DOHH2 (cell line): ENCODE data around the gene NEGR1.

ENCODE experiments used
- H3F3A ChIP-seq: fragments of 200-600 bp; sonication (generic), shearing (Covaris generic); 2 replicates; pipeline ENCODE4 v1.6.0; 2016; ENCODE audit warnings: antibody characterized with exemption, mild to moderate bottlenecking; ENCODE audit not compliant: control insufficient read depth, insufficient read depth
- H3K27ac ChIP-seq: fragments of 200-600 bp; sonication (generic); 2 replicates; pipeline ENCODE4 v1.5.1; 2014; ENCODE audit warnings: low read depth, mild to moderate bottlenecking, low read length, moderate library complexity
- H3K27me3 ChIP-seq: fragments of 200-600 bp; sonication (generic); 2 replicates; pipeline ENCODE4 v1.6.1; 2014; ENCODE audit warnings: mild to moderate bottlenecking, low read length, mixed read lengths; ENCODE audit not compliant: control insufficient read depth
- H3K36me3 ChIP-seq: fragments of 200-600 bp; sonication (generic); 2 replicates; pipeline ENCODE4 v1.6.1; 2014; ENCODE audit warnings: mild to moderate bottlenecking, low read length, moderate library complexity, mixed read lengths; ENCODE audit not compliant: control insufficient read depth
- H3K4me1 ChIP-seq: fragments of 200-600 bp; sonication (generic); 2 replicates; pipeline ENCODE4 v1.6.1; 2014; ENCODE audit warnings: mild to moderate bottlenecking, low read length, mixed read lengths; ENCODE audit not compliant: control insufficient read depth
- H3K4me2 ChIP-seq: fragments of 200-600 bp; sonication (generic); 2 replicates; pipeline ENCODE4 v1.6.0; 2014; ENCODE audit warnings: mild to moderate bottlenecking, low read length, moderate library complexity
- H3K4me3 ChIP-seq: fragments of 200-600 bp; sonication (generic); 2 replicates; pipeline ENCODE4 v1.5.1; 2014; ENCODE audit warnings: mild to moderate bottlenecking, low read length, mixed read lengths
- H3K79me2 ChIP-seq: fragments of 200-600 bp; sonication (generic); 2 replicates; pipeline ENCODE4 v1.6.1; 2014; ENCODE audit warnings: mild to moderate bottlenecking, low read length, mixed read lengths; ENCODE audit not compliant: control insufficient read depth
- H3K9me2 ChIP-seq: fragments of 200-600 bp; sonication (generic); replicated peaks from 2 replicates; pipeline ENCODE4 v1.6.1; 2014; ENCODE audit warnings: mild to moderate bottlenecking, low read length, mixed read lengths; ENCODE audit not compliant: control insufficient read depth
- H3K9me3 ChIP-seq: fragments of 200-600 bp; sonication (generic); 2 replicates; pipeline ENCODE4 v1.6.1; 2014; ENCODE audit warnings: antibody characterized with exemption, low read length, mixed read lengths; ENCODE audit not compliant: control insufficient read depth, insufficient read depth
- H4K20me1 ChIP-seq: fragments of 200-600 bp; sonication (generic); 2 replicates; pipeline ENCODE4 v1.6.0; 2014; ENCODE audit warnings: low read depth, mild to moderate bottlenecking, antibody characterized with exemption, low read length, moderate library complexity; ENCODE audit not compliant: control insufficient read depth, insufficient read depth
- EZH2phosphoT487 ChIP-seq: fragments of 200-600 bp; sonication (generic); IDR thresholded peaks from 2 replicates; pipeline ENCODE4 v1.6.1; 2017; ENCODE audit warnings: borderline replicate concordance, mild to moderate bottlenecking, antibody characterized with exemption, low read length, moderate library complexity, mixed read lengths
- TF ChIP-seq, protein P1 (sequence below): fragments of 200-600 bp; sonication (generic); IDR thresholded peaks from one replicate; pipeline ENCODE4 v1.5.1; 2014; ENCODE audit warnings: antibody characterized with exemption, mild to moderate bottlenecking, low read depth, low read length; ENCODE audit not compliant: poor library complexity, severe bottlenecking

Gene NEGR1

DNA sequence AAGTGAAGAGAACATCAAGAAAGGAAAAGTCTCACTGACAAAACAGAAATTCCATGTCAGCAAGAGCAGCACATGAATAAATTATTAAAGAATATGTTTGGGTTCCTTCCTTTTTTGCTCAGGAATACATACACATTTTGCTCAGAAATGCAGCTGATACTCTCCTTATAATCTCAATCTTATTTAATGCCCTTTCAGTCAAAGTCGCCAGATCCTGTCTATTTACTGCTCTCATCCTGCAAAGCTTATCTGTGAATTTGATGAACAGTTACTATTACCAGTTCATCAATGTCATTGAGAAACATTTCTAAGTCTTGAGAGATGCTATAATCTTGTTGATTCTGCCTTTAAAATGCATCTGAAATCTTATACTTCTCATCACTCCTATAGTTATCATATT, 658.5 kb downstream of the NEGR1 start:
- Histone ChIP-seq H4K20me1 (no peaks in the 10 kb centered on the region), H3K9me2 (no peaks in the 10 kb centered on the region), H3K4me2 (no peak overlapping the region), H3K9me3 (no peaks in the 10 kb centered on the region), H3K4me1 (no peaks in the 10 kb centered on the region), H3F3A (no peaks in the 10 kb centered on the region), H3K27ac (no peak overlapping the region), H3K36me3 (no peaks in the 10 kb centered on the region), H3K79me2 (no peaks in the 10 kb centered on the region), H3K27me3 (no peaks in the 10 kb centered on the region), H3K4me3 (no peak overlapping the region)
- TF ChIP-seq EZH2phosphoT487 = no peak
- TF ChIP-seq, protein P1, sequence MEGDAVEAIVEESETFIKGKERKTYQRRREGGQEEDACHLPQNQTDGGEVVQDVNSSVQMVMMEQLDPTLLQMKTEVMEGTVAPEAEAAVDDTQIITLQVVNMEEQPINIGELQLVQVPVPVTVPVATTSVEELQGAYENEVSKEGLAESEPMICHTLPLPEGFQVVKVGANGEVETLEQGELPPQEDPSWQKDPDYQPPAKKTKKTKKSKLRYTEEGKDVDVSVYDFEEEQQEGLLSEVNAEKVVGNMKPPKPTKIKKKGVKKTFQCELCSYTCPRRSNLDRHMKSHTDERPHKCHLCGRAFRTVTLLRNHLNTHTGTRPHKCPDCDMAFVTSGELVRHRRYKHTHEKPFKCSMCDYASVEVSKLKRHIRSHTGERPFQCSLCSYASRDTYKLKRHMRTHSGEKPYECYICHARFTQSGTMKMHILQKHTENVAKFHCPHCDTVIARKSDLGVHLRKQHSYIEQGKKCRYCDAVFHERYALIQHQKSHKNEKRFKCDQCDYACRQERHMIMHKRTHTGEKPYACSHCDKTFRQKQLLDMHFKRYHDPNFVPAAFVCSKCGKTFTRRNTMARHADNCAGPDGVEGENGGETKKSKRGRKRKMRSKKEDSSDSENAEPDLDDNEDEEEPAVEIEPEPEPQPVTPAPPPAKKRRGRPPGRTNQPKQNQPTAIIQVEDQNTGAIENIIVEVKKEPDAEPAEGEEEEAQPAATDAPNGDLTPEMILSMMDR = no peak

DNA sequence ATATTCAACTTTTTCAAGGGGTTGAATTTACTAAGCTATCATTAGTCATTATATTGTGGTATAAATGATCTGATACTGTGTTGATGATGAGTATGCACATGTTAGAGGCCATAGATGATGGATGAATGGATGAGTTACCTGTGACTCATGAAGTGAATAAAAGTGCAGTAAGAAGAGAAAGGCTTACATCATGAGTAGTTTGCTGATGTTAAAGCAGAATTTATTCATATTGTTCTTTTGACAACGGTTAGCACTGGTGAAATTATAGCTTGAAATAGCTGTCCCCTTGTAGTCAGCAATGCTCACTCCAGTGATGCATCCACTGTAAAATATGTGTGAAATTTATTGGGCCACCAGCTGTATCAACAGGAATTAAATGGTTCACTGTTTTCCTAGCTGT, 660.6 kb downstream of the NEGR1 start:
- TF ChIP-seq, protein P1 = no peak
- no peak for TF ChIP-seq EZH2phosphoT487
- H4K20me1 ChIP-seq = no peaks in the 10 kb centered on the region
- H3F3A ChIP-seq = no peaks in the 10 kb centered on the region
- H3K27me3 ChIP-seq = no peaks in the 10 kb centered on the region
- H3K27ac ChIP-seq = no peak overlapping the region
- no peak overlapping the region for H3K4me2 ChIP-seq
- no peaks in the 10 kb centered on the region for H3K79me2 ChIP-seq
- H3K4me3 ChIP-seq = no peak overlapping the region
- no peaks in the 10 kb centered on the region for H3K4me1 ChIP-seq
- no peaks in the 10 kb centered on the region for H3K9me2 ChIP-seq
- H3K9me3 ChIP-seq = no peaks in the 10 kb centered on the region
- H3K36me3 ChIP-seq = no peaks in the 10 kb centered on the region

DNA sequence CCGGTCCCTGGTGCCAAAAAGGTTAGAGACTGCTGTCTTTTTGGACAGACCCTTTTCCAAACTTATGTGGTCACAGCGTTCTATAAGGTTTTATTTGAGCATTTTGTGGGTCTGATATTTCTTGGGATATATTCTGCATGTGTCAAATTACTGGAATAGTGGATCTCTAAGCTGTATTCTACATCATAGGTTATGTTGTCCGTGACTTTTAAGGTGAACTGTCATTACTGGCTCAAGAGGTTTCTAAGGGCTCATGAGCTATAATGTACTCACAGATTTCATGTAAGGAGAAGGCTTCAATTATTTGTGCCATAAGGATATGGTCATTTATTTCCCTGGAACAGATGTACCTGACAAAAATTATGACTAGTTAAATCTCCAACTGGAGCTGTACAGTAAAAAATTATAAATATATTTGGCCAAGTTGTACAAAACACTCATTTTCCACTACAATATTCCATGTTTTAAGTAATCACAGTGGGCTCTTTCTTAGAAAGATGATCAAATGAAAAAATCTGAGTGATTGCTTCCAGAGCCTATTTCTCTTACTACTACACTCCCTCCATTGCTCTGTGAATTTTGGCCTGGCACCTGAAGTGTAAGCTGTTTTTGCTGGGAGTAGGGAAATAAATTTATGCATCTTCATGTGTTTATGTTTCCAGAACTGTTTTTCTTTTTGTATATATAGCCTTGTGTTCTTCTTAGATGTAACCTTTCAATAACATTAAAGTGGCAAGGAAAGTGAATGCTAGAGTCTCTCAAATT, 663.4 kb downstream of the NEGR1 start:
- Histone ChIP-seq H3K27me3 (no peaks in the 10 kb centered on the region), H3K79me2 (no peaks in the 10 kb centered on the region), H3K9me2 (no peaks in the 10 kb centered on the region), H3K4me3 (no peak overlapping the region), H3K4me1 (no peaks in the 10 kb centered on the region), H3F3A (no peaks in the 10 kb centered on the region), H3K36me3 (no peaks in the 10 kb centered on the region), H3K27ac (no peak overlapping the region), H3K9me3 (no peaks in the 10 kb centered on the region), H4K20me1 (no peaks in the 10 kb centered on the region), H3K4me2 (no peak overlapping the region)
- TF ChIP-seq, protein P1 = no peak
- TF ChIP-seq EZH2phosphoT487 = no peak
